GM23338 (cell line): ENCODE data around the gene EVI2B.

ENCODE experiments used
- CREB1 ChIP-seq: fragments of 250-450 bp; sonication (Bioruptor Pico); IDR thresholded peaks from 2 replicates; pipeline ENCODE4 v1.5.0; 2020; ENCODE audit warnings: low read depth, mild to moderate bottlenecking, moderate library complexity
- EZH2 ChIP-seq: fragments of 200-600 bp; sonication (generic); IDR thresholded peaks from one replicate; pipeline ENCODE4 v1.8.0; 2017; ENCODE audit warnings: antibody characterized with exemption, mild to moderate bottlenecking, low read depth; ENCODE audit not compliant: unreplicated experiment
- EZH2phosphoT487 ChIP-seq: fragments of 200-600 bp; sonication (generic); IDR thresholded peaks from one replicate; pipeline ENCODE4 v1.8.1; 2018; ENCODE audit warnings: antibody characterized with exemption; ENCODE audit not compliant: unreplicated experiment
- JUNB ChIP-seq: IDR thresholded peaks from one replicate; pipeline ENCODE4 v1.6.1; 2016; ENCODE audit warnings: antibody characterized with exemption; ENCODE audit not compliant: unreplicated experiment
- NANOG ChIP-seq: IDR thresholded peaks from 2 replicates; pipeline ENCODE4 v1.6.1; 2016; ENCODE audit warnings: antibody characterized with exemption, borderline replicate concordance
- POLR2AphosphoS5 ChIP-seq: IDR thresholded peaks from 2 replicates; pipeline ENCODE4 v1.6.1; 2016; ENCODE audit warnings: antibody characterized with exemption, low read depth
- STAT1 ChIP-seq: IDR thresholded peaks from one replicate; pipeline ENCODE4 v1.6.1; 2016; ENCODE audit warnings: antibody characterized with exemption; ENCODE audit not compliant: unreplicated experiment
- ZNF331 ChIP-seq: fragments of 250-450 bp; sonication (Bioruptor Pico); IDR thresholded peaks from 2 replicates; pipeline ENCODE4 v1.5.0; 2020; ENCODE audit warnings: low read depth, mild to moderate bottlenecking, moderate library complexity
- TF ChIP-seq, protein P1 (sequence below), 2 experiments: fragments of 200-600 bp in 1 of 2; sonication (generic) in 1 of 2; conservative IDR thresholded peaks; 2 replicates each; pipeline versions ENCODE4 v1.5.1 to v1.6.1; 2016 to 2017; ENCODE audit warnings: antibody characterized with exemption in 2 of 2, low read depth in 2 of 2, mild to moderate bottlenecking in 2 of 2, moderate library complexity in 1 of 2
- TF ChIP-seq, protein P2 (sequence below): IDR thresholded peaks from one replicate; pipeline ENCODE4 v1.6.1; 2018; ENCODE audit warnings: antibody characterized with exemption; ENCODE audit not compliant: unreplicated experiment
- TF ChIP-seq, protein P3 (sequence below): IDR thresholded peaks from 2 replicates; pipeline ENCODE4 v1.6.1; 2016; ENCODE audit warnings: antibody characterized with exemption

- TF ChIP-seq, protein P1, sequence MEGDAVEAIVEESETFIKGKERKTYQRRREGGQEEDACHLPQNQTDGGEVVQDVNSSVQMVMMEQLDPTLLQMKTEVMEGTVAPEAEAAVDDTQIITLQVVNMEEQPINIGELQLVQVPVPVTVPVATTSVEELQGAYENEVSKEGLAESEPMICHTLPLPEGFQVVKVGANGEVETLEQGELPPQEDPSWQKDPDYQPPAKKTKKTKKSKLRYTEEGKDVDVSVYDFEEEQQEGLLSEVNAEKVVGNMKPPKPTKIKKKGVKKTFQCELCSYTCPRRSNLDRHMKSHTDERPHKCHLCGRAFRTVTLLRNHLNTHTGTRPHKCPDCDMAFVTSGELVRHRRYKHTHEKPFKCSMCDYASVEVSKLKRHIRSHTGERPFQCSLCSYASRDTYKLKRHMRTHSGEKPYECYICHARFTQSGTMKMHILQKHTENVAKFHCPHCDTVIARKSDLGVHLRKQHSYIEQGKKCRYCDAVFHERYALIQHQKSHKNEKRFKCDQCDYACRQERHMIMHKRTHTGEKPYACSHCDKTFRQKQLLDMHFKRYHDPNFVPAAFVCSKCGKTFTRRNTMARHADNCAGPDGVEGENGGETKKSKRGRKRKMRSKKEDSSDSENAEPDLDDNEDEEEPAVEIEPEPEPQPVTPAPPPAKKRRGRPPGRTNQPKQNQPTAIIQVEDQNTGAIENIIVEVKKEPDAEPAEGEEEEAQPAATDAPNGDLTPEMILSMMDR (conservative IDR thresholded peaks at IDR 0.05; ENCODE audit: low read depth in 2 of 2): no peak
- TF ChIP-seq POLR2AphosphoS5: no peak
- TF ChIP-seq JUNB: no peak
- no peak for TF ChIP-seq EZH2phosphoT487
- TF ChIP-seq, protein P2, sequence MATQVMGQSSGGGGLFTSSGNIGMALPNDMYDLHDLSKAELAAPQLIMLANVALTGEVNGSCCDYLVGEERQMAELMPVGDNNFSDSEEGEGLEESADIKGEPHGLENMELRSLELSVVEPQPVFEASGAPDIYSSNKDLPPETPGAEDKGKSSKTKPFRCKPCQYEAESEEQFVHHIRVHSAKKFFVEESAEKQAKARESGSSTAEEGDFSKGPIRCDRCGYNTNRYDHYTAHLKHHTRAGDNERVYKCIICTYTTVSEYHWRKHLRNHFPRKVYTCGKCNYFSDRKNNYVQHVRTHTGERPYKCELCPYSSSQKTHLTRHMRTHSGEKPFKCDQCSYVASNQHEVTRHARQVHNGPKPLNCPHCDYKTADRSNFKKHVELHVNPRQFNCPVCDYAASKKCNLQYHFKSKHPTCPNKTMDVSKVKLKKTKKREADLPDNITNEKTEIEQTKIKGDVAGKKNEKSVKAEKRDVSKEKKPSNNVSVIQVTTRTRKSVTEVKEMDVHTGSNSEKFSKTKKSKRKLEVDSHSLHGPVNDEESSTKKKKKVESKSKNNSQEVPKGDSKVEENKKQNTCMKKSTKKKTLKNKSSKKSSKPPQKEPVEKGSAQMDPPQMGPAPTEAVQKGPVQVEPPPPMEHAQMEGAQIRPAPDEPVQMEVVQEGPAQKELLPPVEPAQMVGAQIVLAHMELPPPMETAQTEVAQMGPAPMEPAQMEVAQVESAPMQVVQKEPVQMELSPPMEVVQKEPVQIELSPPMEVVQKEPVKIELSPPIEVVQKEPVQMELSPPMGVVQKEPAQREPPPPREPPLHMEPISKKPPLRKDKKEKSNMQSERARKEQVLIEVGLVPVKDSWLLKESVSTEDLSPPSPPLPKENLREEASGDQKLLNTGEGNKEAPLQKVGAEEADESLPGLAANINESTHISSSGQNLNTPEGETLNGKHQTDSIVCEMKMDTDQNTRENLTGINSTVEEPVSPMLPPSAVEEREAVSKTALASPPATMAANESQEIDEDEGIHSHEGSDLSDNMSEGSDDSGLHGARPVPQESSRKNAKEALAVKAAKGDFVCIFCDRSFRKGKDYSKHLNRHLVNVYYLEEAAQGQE: no peak
- no peak for TF ChIP-seq CREB1 (CRISPR knock-in tag)
- no peak for TF ChIP-seq EZH2
- no peak for TF ChIP-seq STAT1
- TF ChIP-seq, protein P3, sequence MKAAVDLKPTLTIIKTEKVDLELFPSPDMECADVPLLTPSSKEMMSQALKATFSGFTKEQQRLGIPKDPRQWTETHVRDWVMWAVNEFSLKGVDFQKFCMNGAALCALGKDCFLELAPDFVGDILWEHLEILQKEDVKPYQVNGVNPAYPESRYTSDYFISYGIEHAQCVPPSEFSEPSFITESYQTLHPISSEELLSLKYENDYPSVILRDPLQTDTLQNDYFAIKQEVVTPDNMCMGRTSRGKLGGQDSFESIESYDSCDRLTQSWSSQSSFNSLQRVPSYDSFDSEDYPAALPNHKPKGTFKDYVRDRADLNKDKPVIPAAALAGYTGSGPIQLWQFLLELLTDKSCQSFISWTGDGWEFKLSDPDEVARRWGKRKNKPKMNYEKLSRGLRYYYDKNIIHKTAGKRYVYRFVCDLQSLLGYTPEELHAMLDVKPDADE: no peak
- no peak for TF ChIP-seq ZNF331 (CRISPR knock-in tag)
- no peak for TF ChIP-seq NANOG
These were observed 20.3 kb downstream of the EVI2B start for GRCh38 chr17:31293581-31293980.
